RKO (cell line): ENCODE measurements around the gene LPCAT1.
"Not testable (repeated sequence)": the region's sequence is repeated elsewhere in the genome, so short reads cannot be mapped to it uniquely, and the experiment has no call there.

Experiments used
- DNase-seq: peaks from one replicate; pipeline ENCODE4 v3.0.0-alpha.2; 2016; ENCODE audit warnings: low spot score

Gene LPCAT1

GRCh38 chr5:1442222-1443145 is 81.3 kb downstream of the LPCAT1 start:
- no peak for DNase-seq

- no peak for DNase-seq
Measured at GRCh38 chr5:1441166-1441865, 82.4 kb downstream of the LPCAT1 start.

DNA sequence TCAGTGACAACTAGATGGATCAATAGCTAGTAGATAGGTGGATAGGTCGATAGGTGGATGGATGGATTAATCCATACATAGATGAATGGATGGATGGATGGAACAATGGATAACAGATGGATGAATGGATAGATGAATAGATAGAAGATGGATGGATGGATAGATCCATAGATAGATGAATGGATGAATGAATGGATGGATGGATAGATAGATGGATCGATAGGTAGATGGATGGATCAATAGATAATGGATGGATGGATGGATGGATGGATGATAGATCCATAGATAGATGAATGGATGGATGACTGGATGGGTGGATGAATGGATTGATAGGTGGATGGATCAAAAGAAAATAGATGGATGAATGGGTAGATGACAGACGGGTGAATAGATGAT is 83.7 kb downstream of the LPCAT1 start:
- no peak for DNase-seq

DNA sequence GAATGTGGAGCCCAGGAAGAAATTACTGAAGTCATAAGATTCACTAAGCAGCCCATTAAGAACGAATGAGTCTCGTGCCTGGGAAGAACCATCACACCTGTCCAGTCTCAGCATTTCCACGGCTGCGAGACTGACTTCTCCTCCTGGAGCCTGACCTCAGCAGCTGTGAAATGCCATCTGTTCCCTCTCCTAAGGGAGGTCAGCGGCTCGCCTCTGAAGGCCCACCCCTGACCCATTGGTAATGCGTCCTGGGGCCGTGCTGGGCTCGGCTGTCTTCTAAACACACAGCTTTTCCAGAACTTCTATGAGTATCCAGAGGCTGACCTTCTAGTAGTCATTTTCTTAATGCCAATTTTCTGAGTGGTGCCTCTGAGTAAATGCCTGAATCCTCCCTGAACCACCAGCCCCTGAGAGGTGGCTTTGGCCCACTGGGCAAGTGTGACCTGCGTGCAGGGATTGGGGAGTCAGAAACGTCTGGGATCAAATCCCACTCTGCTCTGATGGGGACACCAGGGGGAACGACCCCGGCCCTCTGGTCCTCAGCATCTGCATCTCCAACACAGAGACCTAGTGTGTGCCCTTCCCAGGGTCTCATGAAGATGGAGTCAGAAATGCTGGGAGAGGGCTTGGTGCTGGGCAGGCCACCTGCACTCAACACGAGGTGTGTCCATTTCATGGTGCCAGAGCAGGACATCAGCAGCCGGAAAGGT is 84.2 kb downstream of the LPCAT1 start:
- no peak for DNase-seq

GRCh38 chr5:1438871-1439270 is 84.9 kb downstream of the LPCAT1 start:
- DNase-seq: no peak

DNA sequence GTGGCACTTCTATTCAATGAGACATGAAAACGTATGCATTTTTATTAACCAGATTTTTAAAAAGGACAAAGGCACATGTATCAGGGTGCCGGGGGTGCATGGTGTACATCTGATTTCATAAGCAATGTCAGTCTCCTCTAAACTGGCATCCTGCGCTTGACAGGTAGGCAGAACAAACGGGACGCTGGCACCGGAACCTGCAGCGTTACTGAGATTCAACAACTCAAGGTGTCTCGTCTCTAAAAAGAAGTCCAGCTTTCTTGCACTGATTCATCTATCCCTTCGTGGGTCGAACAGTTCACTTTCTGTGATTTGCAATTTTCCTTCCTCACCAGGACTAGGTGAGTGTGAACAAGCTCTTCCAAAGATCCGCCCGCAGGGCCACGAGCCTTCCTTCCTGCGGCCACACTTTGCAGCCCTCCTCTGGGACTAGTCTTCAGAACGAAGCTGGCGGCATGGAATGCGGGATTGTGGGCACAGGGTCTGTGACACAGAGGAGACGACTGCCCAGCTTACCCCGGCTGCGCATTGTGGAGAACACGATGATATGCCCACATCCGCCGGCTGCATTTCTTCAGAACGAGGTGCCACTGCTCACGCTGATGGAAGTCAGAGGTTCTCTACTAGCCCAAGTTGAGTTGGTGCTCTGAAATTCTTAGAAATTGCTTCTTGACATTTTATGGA is 85.7 kb downstream of the LPCAT1 start:
- DNase-seq: no peak

DNA sequence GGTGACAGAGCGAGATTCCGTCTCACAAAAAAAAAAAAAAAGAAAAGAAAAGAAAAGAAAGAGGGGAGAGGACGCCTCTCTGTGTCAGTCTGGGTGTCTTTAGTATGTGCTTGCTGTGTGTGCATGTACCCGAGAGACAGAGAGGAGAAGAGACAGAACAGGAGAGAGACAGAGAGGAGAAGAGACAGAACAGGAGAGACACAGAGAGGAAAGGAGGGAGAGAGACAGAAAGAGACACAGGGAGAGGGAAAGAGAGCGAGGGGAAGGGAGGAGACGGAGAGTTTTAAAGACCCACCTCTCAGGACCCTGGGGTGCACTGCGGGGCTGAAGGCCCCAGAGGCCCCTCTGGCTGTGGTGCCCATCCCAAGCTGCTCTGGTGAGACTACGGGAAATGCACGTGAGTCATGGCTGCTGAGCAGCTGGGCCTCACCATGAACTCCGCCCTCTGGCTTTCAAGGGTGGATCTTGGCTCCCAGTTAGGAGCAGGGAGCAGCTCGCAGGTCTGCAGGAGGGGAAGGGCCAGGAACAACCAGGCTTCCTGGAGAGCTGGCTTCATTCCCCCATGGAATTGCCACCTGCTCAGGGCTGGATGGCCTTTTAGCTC is 86.4 kb downstream of the LPCAT1 start:
- DNase-seq: peak; percentile 62

- no peak for DNase-seq
Measured at GRCh38 chr5:1436681-1437080, 87.1 kb downstream of the LPCAT1 start.

DNA sequence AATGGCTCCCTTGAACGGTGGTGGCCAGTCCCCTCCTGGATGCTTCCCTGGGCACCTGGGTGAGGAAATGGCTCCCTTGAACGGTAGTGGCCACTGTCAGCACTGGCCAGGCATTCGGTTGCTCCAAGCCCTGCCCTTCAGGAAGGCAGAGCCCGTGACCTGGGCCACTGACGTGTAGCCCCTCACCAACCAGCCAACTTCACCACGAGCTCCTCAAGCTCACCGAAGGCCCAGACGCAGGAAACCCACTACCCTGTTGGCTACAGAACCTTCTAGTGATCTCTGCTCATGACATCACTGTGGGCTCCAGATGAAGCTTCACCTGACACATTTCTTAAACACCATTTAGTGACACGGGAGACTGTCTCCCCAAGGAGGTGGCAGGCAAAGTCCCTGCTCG is 87.7 kb downstream of the LPCAT1 start:
- DNase-seq: no peak

DNA sequence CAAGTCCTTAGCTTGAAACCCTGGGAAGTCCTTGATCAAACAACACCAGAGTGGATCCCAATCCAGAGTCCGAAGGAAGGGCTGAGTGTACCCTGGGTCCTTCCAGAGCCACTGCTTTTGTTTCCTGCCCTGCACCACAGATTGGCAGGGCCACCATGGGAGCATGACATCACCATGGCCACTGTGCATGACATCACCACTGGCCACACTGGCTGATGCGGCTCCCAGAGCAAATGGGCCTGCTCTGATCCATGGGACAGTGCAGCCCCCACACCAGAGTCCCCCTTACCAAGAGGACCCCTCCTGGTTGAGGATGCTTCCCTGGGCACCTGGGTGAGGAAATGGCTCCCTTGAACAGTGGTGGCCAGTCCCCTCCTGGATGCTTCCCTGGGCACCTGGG is 88.4 kb downstream of the LPCAT1 start:
- DNase-seq: no peak

DNA sequence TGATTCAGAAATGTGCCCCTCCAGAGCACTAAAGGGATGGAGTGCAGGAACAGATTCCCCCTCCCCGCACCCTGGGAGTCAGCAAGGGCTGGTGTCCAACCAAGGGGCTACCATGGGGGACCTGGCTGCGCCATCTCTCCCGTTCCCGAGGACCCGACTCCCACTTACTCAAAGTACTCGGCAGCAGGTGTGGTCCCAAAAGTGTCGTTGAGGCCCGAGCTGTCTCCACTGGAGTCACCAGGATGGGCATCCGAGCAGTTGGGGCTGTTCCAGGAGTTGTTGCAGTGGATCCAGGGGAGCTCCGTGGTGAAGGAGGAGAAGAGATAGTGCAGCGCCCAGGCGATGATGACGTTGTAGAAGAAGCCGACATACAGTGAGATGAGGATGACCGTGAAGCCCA is 91.5 kb downstream of the LPCAT1 start:
- DNase-seq: no peak

DNA sequence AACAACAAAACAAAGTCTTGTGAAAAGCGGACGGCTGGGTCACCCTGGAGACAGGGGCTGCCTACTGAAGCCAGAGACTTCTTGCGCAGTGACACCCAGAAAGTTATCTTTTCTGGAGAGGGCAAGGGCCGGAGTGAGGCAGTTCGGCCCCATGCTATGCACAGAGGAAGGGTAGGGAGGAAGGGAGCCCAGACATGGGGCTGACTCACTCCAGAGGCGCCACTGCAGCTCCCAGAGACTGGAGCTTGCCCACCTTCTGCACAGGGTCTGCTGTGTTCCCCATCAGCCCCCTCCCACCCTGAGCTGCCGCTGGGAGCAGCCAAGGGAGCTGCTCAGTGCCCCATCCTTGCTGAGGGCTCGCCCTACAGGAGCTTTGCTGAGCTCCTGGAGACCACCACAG is 91.9 kb downstream of the LPCAT1 start:
- DNase-seq: no peak

- DNase-seq: no peak
Measured at GRCh38 chr5:1431021-1431811, 92.5 kb downstream of the LPCAT1 start.

GRCh38 chr5:1430121-1430795 is 93.5 kb downstream of the LPCAT1 start:
- no peak for DNase-seq

DNA sequence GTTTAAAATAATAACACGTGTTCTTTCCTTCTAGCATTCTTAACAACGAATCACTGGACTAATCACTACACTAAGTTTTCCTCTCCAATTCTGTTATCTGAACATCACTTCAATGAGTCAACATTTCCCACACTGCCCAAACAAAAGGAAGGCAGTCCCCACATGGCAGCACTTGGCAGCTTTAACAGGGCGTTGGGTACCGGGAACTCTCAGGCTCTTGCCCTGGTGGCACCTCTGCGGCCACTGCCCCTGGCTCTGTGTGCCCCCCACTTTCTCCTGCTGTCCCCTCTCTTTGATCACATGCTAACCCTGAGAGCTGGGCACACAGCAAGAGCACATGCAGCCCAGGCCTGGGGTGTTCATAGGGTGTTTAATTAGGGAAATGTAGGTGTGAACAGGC is 94.3 kb downstream of the LPCAT1 start:
- no peak for DNase-seq

- DNase-seq: no peak
Measured at GRCh38 chr5:1429066-1429465, 94.7 kb downstream of the LPCAT1 start.

- no peak for DNase-seq
Measured at GRCh38 chr5:1428107-1428506, 95.7 kb downstream of the LPCAT1 start.

- no peak for DNase-seq
Measured at GRCh38 chr5:1424716-1425115, 99.0 kb downstream of the LPCAT1 start.

- DNase-seq: no peak
Measured at GRCh38 chr5:1423901-1424603, 99.7 kb downstream of the LPCAT1 start.

DNA sequence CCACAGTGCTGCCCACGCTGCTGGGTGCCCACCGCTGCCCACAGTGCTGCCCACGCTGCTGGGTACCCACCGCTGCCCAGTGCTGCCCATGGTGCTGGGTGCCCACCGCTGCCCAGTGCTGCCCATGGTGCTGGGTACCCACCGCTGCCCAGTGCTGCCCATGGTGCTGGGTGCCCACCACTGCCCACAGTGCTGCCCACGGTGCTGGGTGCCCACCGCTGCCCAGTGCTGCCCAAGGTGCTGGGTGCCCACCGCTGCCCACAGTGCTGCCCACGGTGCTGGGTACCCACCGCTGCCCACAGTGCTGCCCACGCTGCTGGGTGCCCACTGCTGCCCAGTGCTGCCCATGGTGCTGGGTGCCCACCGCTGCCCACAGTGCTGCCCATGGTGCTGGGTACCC is 101.2 kb downstream of the LPCAT1 start:
- DNase-seq: not testable (repeated sequence)
